Ammon's horn (tissue), 1 donor: ENCODE measurements around the gene PTER.

Experiments
- DNase-seq: peaks from one replicate; pipeline ENCODE4 v3.0.0-alpha.2; 2016; ENCODE audit warnings: low spot score

PTER gene

GRCh38 chr10:16436758-16437539 lies at the start of gene PTER:
TSS of gene PTER (plus strand) at chr10:16437010. CDS start at chr10:16484385, 47,375 bp downstream.
- DNase-seq: peak; percentile 89

- DNase-seq: no peak
These were observed 44.2 kb upstream of the PTER start for GRCh38 chr10:16392531-16393069.

DNA sequence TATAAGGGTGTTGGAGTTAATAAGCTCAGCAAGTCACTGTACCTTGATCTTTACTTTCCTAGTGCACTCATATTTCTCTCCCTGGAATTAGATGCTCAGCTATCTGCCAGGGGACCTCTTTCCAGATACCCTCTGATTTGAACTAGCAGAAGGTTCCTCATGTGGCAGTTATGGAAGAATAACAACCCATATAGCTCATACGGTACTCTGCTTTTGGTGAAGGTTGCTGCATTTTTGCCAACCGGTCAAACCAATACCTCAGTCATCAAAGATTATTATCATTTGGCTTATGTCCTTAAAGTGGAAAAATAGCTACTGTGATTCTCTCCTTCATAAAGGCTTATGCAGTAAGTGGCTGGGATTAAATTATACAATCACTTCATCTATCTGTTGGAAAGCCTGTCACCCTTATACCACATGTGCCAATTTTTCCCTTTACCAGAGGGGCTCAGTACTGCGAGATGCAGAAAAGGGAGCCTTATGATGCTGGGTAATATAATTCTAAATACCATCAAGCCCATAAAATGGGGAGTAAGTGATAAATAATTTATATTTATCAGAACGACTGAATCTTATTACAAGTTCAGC lies 43.4 kb upstream of the PTER start:
- DNase-seq: no peak

DNA sequence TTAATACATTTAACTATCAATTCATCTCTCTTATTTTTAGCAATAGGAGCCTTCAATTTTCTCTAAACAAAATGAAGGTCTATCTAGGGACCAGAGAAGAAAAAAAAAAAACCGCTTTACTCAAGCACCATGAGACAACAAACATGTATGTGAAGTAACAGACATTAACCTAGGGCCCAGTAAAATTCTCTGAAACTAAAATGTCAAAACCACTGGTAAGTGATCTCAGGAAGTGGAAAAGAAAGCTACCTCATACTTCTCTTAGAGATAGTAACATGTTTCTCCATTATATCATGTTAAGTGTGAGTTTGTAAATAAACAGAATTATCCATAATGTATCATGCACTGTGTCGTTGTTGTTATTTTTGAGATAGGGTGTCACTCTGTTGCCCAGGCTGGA lies 35.4 kb upstream of the PTER start:
- no peak for DNase-seq

DNA sequence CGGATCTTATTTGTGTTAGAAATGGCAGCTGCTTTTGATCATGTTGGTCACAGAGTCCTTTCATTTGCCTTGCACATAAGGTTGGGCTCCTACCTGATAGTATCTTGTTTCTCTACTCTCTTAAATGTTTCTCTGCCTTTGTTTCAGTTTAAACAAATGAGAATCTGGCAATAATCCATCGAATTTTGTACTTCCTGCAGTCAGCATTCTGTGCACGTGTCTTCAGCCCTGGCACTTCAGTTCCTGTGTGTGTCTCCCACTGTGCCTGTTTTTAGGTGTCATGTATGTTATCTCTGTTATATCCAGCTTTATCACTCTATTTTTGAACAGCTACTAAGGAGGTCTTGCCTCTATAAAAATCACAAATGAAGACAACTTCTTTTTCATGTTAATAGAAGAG lies 28.4 kb upstream of the PTER start:
- no peak for DNase-seq

DNA sequence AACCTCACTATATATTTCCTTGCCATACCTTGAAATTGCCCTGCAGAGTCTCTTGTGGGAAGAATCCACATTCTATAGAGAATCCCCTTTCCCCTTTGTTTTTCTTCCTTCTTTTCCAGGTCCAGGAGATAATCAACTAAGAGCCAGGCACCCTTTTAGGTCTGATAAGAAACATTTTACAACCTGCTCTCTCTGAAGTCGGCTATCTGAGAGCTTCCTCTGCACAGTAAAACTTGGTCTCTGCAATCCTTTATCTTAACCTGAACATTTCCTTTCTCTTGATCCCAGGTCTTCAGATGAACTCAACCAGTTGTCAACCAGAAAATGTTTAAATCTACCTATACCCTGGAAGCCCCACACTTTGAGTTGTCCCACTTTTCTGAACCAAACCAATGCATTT lies 19.5 kb upstream of the PTER start:
- DNase-seq: no peak

DNA sequence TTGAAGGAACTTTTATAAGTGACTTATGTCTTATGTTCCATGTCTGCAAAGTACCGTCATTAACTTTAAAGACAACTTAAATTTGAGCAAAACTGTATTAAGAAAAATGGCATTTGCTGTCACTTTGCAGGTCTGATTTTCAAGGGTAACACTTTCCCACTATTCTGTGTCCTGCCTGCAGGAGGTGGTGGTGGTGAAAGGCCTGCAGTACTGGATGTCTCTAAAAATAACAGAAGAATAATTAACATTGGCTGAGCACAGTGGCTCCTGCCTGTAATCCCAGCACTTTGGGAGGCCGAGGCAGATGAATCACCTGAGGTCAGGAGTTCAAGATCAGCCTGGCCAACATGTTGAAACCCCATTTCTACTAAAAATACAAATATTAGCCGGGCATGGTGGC lies 13.2 kb upstream of the PTER start:
- no peak for DNase-seq

DNA sequence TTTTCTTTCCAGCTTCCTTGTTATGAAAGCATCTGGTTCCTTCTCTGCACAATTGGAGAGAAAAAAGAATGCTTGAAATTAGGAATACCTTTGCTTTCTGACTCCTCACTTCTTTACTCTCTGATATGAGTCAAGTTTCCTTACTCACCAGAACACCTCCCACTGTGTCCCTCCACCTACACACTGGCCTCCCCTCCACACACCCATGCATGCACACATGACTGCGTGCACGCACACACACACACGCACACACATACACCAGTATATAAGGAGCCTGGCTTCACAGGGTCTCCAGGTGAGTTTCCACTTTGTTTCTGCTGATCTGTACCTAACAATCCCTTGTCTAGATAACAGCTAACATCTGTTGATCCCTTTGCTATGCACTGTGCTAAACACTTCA lies 11.4 kb upstream of the PTER start:
- DNase-seq: no peak

DNA sequence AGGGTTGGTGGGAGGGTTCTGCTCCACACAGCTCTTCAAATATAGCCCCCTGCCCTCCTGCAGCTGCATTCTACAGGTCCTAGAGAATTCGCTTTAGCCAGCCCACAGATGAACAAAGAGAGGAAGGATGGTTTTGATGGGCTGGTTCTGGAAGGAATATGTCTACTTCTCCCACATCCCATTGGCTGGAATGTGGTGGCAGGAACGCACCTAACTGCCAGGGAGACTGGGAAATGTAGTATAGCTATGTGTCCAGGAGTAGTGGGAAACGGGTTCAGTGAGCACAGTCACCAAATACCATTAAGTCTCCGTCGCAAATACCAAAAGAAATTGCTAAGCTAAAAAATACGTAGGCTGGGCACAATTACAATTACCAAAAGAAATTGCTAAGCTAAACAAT lies 7.3 kb upstream of the PTER start:
- DNase-seq: no peak

- DNase-seq: no peak
These were observed 448 bp upstream of the PTER start for GRCh38 chr10:16436367-16436757.

DNA sequence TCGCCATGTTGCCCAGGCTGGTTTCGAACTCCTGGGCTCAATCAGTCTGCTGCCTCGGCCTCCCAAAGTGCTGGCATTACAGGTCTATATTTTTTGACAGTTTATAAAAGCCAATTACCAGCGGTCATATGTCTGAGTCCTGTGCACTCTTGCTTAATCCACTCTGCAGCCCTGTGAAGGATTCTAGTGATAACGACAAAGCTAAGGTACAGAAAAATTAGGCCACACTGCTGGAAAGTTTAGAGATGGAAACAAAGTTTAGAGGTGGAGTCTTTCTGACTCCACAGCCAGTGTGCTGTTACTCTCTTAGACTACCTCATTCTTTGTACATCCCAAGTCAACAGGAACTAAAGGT lies 707 bp downstream of the PTER start:
- DNase-seq: no peak

DNA sequence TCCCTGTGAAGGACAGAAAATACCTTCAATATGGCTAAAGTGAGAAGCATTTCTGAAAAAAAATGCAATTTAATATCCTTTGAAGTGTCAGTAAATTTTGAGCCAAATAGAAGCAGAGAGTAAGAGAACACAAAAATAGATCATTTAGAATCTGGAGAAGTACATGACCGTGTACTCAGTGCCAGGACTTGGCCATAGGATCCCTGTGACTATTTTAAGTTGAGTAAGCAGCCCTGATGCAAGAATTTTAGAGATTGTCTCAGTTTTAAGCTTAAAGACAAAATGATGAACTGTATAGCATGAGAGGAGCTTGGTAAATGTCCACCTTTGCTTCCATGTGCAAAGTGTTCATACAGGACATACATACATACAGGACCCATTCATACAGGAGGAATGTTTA lies 2.5 kb downstream of the PTER start:
- no peak for DNase-seq

DNA sequence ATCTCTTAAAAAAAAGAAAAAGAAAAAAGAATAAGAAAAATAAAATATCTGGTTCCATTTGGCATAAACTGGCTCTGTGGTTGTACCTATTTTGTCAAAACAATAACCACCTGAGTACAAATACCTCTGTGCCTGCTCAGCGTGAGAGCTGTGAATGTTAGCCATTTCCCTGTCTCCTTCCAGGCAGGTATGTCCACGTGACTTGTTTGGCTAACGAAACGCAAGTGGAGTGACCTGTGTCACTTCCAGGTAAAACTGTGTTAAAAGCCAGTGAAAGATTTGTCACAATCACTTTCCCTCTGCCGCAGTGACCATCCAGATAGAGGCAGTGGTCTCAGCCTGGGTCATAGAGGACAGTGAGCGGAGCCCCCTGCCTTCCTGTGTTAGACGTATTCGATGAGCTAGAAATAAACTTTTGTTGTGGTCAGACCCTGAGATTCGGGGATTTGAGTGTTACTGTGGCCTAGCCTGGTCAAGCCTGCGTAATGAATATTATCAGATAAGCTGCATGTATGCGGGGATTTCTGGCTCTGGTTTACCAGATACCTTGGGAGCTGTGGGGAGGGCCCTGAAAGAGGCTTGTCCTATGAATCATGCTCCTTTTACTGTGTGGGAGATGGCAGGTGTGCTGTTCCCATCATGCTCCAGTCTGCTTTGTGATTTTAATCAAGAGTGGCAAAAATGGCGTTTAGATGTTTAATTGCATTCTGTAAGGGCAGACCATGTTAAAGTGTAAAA lies 3.8 kb downstream of the PTER start:
- peak; percentile 37 for DNase-seq

- no peak for DNase-seq
These were observed 4.5 kb downstream of the PTER start for GRCh38 chr10:16441173-16441840.

GRCh38 chr10:16442914-16443313 lies 6.1 kb downstream of the PTER start:
- DNase-seq: no peak

- DNase-seq: no peak
These were observed 9.1 kb downstream of the PTER start for GRCh38 chr10:16445770-16446469.

DNA sequence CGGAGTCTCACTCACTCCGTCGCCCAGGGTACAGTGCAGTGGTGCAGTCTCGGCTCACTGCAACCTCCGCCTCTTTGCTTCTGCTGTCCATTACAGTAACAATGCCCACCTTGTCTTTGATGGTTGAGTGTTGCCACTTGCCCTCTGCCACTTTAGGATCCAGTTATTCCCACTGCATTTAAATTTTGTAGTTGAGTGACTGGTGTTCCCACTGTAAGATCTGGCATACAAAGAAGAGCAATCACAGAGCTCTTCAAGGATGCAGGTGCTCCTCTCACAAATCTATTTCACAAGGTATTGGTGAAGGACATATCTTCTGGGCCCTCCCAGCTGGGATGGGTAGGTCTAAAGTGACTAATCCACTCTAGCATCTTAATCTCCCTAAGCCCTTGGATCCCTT lies 12.6 kb downstream of the PTER start:
- no peak for DNase-seq

GRCh38 chr10:16458166-16458955 lies 21.6 kb downstream of the PTER start:
- no peak for DNase-seq

DNA sequence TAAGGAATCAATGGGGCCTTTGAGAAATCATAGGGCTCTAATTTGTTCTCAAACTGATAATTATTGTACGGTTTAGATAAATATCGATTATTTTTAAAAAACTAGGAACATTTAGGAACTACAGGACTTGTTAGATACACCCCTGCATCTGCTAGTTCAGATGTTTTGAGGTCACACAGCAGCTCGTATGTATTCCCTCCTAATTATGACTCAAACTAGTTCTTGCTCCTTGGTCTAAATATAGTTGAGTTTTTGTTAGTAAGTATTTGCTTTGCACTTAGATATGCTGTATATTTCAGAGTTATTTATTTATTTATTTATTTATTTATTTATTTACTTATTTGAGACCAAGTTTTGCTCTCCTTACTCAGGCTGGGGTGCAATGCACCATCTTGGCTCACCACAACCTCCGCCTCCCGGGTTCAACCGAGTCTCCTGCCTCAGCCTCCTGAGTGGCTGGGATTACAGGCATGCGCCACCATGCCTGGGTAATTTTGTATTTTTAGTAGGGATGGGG lies 22.7 kb downstream of the PTER start:
- no peak for DNase-seq

DNA sequence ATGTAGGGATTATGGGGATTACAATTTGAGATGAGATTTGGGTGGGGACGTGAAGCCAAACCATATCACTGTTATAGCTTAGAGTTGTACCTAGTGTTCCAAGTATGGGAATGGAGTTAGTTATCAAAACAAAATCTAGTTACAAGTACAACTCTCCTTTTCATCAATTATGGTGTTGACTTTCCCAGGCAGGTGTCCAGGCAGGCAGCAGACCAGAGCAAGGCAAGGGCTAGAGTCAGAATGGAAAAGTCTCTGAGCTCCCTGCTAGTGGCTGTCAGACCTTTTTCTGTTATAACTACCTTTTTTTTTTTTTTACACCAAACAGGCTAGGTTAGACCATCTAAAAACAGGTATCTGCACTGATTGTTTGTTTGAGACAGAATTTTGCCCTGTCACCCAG lies 29.2 kb downstream of the PTER start:
- DNase-seq: no peak

DNA sequence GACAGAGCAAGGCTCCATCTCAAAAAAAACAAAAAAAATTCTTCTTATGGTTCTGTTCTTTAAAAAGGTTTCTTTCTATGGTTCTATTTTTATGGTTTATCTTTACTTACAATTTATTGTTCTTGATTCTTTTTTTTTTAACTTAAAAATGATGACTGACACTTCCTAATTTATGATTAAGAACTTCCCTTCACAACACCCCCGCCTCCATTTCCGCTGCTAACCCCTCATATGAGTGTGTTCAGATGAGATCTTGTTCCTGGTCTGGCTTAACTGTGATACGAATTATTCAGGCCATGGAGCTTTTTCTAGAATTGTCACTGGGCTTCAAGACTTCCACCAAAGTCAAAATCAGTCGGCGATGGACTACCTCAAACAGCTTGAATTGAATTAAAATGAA lies 33.9 kb downstream of the PTER start:
- DNase-seq: no peak
